Retinal pigment epithelial cell (primary cell): ENCODE results near the gene ORM2.

Experiments used
- DNase-seq: peaks from one replicate; pipeline ENCODE4 v3.0.0-alpha.2; 2010; ENCODE audit warnings: low read depth
- H3K4me3 ChIP-seq: 2 replicates; pipeline ENCODE4 v1.5.1; 2011; ENCODE audit warnings: mild to moderate bottlenecking, low read length, control low read depth, moderate library complexity
- TF ChIP-seq, protein P1 (sequence below): conservative IDR thresholded peaks from 2 replicates; pipeline ENCODE4 v1.5.1; 2011; ENCODE audit warnings: low read depth, low read length, control low read depth, inconsistent platforms

The ORM2 gene

DNA sequence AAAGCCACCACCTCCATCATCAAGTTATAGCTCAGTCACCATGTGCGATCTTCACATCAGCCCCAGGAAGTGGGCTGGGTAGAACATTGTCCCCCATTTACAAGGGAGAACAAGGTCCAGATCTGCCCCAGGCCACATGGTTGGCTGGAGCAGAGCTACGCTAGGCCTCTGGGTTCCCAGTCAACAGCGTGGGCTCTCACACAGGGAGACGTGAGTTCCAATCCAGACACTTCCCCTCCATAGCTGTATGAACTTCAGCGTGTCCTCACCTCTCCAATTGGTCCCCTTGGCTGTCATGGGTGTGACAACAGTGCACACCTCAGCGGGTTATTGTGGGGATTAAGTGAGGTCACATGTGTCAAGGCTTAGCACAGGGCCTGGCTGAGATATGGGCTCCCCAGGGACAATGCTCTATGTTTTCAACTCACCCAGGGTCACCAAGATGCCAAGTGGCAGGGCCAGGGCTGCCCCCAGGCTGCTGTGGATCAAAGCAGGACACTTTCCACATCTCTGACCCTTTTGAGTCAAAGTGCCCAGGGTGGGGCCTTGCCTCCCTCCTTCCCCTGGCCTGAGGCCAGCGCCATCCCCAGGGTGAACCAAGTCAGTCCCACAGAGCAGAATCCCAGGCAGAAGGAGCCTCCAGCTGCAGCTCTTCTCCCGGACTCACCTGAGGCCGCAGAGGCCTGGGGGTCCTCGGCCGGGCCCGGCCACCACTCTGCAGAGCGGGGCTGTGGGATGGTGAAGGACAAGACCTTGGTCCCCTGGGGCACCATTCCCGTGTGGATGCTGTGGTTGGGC, 38.3 kb downstream of the ORM2 start:
- TF ChIP-seq, protein P1, sequence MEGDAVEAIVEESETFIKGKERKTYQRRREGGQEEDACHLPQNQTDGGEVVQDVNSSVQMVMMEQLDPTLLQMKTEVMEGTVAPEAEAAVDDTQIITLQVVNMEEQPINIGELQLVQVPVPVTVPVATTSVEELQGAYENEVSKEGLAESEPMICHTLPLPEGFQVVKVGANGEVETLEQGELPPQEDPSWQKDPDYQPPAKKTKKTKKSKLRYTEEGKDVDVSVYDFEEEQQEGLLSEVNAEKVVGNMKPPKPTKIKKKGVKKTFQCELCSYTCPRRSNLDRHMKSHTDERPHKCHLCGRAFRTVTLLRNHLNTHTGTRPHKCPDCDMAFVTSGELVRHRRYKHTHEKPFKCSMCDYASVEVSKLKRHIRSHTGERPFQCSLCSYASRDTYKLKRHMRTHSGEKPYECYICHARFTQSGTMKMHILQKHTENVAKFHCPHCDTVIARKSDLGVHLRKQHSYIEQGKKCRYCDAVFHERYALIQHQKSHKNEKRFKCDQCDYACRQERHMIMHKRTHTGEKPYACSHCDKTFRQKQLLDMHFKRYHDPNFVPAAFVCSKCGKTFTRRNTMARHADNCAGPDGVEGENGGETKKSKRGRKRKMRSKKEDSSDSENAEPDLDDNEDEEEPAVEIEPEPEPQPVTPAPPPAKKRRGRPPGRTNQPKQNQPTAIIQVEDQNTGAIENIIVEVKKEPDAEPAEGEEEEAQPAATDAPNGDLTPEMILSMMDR = no peak
- no peak for DNase-seq
- H3K4me3 ChIP-seq = no peak overlapping the region

DNA sequence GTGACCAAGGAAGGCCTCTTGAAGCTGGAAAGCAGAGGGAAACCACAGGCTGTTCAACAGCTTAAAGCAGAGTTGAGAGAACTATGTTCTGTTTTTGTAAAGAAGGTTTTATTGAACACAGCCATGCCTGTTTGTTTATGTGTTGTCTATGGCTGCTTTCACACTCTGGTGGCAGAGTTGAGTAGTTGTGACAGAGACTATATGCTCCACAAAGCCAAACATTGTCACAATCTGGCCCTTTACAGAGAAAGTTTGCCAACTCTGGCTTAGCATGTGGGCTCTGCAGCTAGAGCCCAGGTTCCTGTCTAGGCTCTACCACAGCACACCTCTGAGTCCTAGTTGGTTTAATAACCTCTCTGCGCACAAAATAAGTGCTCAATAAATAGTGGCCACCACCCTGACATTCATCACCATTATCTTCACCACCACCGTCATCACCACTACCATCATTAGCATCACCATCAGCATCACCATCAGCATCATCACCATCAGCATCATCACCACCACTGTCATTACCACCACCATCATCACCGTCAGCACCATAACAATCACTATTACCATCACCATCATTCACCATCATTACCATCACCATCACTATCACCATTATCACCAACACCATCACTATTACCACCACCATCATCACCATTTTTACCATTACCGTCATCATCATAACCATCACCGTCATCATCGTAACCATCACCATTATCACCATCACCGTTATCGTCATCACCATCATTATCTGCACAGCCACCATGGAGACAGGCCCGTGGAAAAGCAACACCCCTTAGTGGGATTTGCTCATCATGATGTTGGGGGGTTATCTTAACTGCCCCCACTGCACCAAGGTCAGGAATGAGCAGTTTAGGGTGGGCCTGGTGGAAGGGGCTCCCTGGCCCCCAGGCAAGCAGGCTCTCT, 39.8 kb downstream of the ORM2 start:
- H3K4me3 ChIP-seq = no peak overlapping the region
- DNase-seq = no peak
- TF ChIP-seq, protein P1 = no peak

DNA sequence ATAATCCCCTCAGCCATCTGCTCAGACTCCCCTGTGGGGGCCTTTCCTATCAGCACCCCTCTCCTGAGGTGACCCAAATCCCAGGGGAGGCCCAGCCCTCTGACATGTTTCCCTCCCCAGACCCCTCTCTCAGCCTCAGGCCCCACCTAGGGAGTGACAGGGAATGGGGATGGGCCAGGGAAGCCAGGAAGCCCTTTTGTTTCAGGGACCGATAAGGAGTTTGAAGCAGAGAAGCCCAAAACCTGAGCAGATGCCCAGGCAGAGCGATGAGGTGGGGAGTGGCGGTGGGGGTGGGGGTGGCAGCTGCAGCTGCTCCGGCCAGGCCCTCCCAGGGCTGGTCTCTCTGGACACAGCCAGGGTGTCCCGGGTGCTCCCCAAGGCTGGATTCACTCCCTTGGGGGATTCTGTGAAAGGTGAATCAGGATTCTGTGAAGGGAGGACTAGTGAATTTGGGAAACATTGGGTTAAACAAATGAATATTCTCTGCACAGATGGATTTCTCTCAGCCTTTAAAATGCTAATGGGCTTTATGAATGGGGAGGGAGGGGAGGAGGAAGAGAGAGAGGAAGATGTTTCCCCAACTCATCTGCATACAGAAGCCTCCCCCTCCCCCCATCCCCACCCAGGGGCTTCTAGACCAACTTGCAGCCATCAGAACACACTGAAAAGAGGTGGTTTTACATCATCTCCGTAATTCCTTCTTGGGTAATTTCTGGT, 40.7 kb downstream of the ORM2 start:
- TF ChIP-seq, protein P1 = no peak
- no peak overlapping the region for H3K4me3 ChIP-seq
- DNase-seq = no peak

DNA sequence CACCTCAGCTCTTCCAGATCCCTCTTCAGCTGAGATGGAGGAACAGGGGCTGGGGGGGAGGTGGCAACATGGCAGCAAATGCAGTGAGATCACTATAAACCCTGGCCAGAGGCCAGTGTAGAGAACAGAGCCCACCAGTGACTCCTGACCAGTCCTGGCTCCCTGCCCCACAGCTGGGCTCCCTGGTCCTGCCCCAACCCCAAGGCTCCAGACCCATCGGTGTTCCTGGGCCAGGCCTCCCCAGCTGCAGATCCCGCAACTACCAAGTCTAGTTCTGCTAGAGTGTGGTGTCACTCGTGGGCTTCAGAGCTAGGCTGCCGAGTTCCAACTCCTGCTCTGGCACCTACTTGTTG, 41.3 kb downstream of the ORM2 start:
- DNase-seq = no peak
- H3K4me3 ChIP-seq = no peak overlapping the region
- TF ChIP-seq, protein P1 = no peak

DNA sequence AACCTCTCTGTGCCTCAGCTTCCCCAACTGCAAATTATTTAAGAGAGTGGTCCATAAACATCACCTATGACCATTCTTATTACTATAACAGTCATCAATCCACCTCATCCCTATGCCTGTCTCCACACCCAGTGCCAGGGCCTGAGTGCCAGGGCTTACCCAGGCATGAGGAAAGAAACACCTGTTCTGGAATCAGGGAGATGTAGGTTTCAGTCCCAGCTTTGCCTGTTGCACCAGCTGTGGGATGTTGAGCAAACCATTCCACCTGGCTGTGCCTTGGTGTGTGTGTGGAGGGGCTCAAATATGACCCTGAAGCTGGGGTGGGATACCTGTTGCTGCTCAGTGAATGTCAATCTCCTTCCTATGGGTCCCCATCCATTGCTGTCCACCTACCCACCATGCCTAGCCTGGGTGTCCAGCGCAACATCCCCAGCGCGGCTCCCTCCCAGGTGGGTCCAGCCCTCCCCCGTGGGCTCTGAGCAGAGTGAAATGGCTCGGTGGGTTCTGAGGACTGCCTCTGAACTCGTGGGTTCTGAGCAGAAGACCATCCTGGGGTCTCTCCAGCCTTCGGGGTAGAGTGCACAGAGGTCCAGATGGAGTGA, 41.8 kb downstream of the ORM2 start:
- TF ChIP-seq, protein P1 = no peak
- no peak overlapping the region for H3K4me3 ChIP-seq
- DNase-seq = no peak

DNA sequence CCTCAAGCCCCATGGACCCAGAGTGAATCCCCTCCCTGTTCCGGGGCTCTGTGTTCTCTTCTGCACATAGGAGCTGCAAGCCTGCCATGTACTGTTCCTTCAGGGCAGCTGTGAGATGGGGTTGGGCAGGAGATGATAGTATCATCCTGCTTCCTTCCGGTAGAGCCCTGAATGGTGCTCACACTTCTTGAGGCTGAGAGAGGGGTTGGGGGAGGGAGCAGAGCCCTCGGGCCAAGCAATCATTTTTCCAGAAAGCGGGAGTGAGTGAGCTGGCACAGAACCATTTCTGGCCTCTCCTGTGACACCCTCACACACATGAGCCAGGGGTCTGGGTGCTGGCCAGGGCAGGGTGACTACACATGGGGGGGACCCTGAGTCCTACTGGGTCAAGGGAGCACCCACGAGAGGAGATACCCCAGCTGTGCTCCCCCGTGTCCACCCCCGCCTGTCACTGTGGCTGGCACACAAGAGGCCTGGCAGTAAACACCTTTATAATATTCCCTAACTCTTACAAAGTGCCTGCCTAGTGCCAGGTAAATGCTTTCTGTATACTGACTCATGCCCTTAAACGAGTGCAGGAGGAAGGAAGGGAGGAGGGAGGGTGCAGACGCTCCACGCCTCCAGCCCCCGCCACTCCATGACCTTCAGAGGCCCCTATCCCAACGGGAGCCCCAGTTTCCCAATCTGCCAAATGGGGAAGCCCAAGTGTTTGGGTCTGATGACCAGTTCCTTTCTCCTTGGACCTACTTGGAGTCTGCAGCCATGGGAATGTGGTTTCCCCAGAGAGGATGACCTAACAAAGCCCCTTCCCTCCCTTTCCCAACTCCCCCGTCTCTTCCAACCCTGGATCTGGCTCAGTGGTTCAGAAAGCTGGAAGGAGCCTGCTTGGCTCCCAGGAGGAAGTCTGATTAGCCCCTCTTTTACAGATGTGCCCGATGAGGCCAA, 42.6 kb downstream of the ORM2 start:
- no peak overlapping the region for H3K4me3 ChIP-seq
- DNase-seq = no peak
- TF ChIP-seq, protein P1 = no peak
